Endothelial cell (in vitro differentiated cells): Measurements from ENCODE around the gene DPP10. TPM values are rescaled to one million over a fixed set of nuclear protein-coding genes. Genes with fewer than 3 reads are reported as not detected.

Experiments
- DNase-seq: peaks from one replicate; pipeline ENCODE4 v3.0.0; 2021; ENCODE audit warnings: low spot score
- H3K27ac Mint-ChIP-seq: one replicate; pipeline ENCODE4 v1.8.0; 2021; ENCODE audit warnings: mixed read lengths, inconsistent platforms; ENCODE audit not compliant: unreplicated experiment
- H3K27me3 Mint-ChIP-seq: one replicate; pipeline ENCODE4 v1.8.0; 2021; ENCODE audit warnings: mild to moderate bottlenecking, moderate library complexity, mixed read lengths, inconsistent platforms; ENCODE audit not compliant: unreplicated experiment
- H3K36me3 Mint-ChIP-seq: one replicate; pipeline ENCODE4 v1.8.0; 2021; ENCODE audit warnings: mild to moderate bottlenecking, low read depth, mixed read lengths, inconsistent platforms; ENCODE audit not compliant: unreplicated experiment
- H3K4me1 Mint-ChIP-seq: one replicate; pipeline ENCODE4 v1.8.0; 2021; ENCODE audit warnings: mild to moderate bottlenecking, mixed read lengths, inconsistent platforms; ENCODE audit not compliant: unreplicated experiment
- H3K4me3 Mint-ChIP-seq: one replicate; pipeline ENCODE4 v1.8.0; 2021; ENCODE audit warnings: mild to moderate bottlenecking, mixed read lengths, inconsistent platforms; ENCODE audit not compliant: unreplicated experiment
- H3K9me3 Mint-ChIP-seq: one replicate; pipeline ENCODE4 v1.8.0; 2021; ENCODE audit warnings: mixed read lengths, inconsistent platforms; ENCODE audit not compliant: unreplicated experiment
- total RNA-seq: library from RNA; stranded (reverse); fragmentation: NEBNext Ultra II Directional; extraction: Animal tissue kit (Norgen Biotek cat#: 25700); gene quantifications from one replicate; pipeline ENCODE4 v1.2.1, GENCODE V29; 2021; ENCODE audit not compliant: unreplicated experiment
- TF ChIP-seq, protein P1 (sequence below): fragments of 200-600 bp; sonication (generic); IDR thresholded peaks from one replicate; pipeline ENCODE4 v1.5.0; 2021; ENCODE audit warnings: antibody characterized with exemption; ENCODE audit not compliant: unreplicated experiment

Gene DPP10
- total RNA-seq, 1 donor from 2014 or later, result 3.3 TPM

GRCh38 chr2:114468343-114468742, 25.9 kb downstream of the DPP10 start:
- no peak for DNase-seq
- Mint-ChIP-seq H3K36me3 (no peaks in the 10 kb centered on the region), H3K4me3 (no peak overlapping the region), H3K4me1 (no peaks in the 10 kb centered on the region), H3K27ac (no peak overlapping the region), H3K27me3 (no peaks in the 10 kb centered on the region), H3K9me3 (no peaks in the 10 kb centered on the region)
- TF ChIP-seq, protein P1, sequence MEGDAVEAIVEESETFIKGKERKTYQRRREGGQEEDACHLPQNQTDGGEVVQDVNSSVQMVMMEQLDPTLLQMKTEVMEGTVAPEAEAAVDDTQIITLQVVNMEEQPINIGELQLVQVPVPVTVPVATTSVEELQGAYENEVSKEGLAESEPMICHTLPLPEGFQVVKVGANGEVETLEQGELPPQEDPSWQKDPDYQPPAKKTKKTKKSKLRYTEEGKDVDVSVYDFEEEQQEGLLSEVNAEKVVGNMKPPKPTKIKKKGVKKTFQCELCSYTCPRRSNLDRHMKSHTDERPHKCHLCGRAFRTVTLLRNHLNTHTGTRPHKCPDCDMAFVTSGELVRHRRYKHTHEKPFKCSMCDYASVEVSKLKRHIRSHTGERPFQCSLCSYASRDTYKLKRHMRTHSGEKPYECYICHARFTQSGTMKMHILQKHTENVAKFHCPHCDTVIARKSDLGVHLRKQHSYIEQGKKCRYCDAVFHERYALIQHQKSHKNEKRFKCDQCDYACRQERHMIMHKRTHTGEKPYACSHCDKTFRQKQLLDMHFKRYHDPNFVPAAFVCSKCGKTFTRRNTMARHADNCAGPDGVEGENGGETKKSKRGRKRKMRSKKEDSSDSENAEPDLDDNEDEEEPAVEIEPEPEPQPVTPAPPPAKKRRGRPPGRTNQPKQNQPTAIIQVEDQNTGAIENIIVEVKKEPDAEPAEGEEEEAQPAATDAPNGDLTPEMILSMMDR, result no peak

DNA sequence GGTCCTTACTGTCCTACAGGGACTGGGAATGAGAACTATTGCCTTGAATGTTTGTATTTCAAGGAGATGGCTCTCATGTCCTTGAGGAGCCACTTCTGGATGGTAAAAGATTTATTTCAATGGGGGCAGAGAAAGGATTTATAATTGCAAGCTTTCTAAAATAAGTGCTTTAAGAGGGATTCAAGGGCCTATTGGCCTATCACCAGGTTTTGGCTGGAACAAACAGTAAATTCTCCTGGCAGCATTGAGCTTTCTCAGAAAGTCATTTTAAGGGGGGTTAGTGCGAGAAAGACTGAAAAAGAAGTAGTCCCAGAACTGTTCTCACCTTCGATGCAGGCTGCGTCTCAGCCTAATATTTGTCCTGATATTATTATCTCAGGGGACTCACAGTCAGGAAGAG, 29.8 kb downstream of the DPP10 start:
- H3K27me3 Mint-ChIP-seq, result no peaks in the 10 kb centered on the region
- no peaks in the 10 kb centered on the region for H3K36me3 Mint-ChIP-seq
- H3K9me3 Mint-ChIP-seq, result no peaks in the 10 kb centered on the region
- no peak for DNase-seq
- H3K4me1 Mint-ChIP-seq, result no peaks in the 10 kb centered on the region
- H3K4me3 Mint-ChIP-seq, result no peak overlapping the region
- no peak overlapping the region for H3K27ac Mint-ChIP-seq
- TF ChIP-seq, protein P1, result no peak

DNA sequence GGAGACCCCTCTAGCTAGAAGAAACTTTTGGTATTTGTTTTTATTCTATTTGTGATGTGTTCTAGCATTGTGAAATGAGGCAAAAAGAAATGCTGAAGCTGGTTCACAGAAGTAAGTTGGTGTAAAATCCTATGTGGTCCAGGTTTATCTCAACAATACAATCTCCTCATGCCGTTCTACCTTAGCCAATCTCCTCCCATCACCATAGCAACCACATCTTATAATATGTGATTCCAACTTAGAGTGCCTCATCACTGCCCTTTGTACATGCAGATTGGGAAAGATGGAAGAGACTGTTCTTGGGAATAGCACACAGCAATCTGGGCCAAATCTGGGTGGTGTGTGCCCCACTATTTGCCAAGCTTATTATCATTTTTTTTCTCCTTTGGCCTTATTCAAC, 30.3 kb downstream of the DPP10 start:
- Mint-ChIP-seq H3K4me1 (no peaks in the 10 kb centered on the region), H3K27ac (no peak overlapping the region), H3K4me3 (no peak overlapping the region), H3K36me3 (no peaks in the 10 kb centered on the region), H3K9me3 (no peaks in the 10 kb centered on the region), H3K27me3 (no peaks in the 10 kb centered on the region)
- TF ChIP-seq, protein P1, result no peak
- no peak for DNase-seq

DNA sequence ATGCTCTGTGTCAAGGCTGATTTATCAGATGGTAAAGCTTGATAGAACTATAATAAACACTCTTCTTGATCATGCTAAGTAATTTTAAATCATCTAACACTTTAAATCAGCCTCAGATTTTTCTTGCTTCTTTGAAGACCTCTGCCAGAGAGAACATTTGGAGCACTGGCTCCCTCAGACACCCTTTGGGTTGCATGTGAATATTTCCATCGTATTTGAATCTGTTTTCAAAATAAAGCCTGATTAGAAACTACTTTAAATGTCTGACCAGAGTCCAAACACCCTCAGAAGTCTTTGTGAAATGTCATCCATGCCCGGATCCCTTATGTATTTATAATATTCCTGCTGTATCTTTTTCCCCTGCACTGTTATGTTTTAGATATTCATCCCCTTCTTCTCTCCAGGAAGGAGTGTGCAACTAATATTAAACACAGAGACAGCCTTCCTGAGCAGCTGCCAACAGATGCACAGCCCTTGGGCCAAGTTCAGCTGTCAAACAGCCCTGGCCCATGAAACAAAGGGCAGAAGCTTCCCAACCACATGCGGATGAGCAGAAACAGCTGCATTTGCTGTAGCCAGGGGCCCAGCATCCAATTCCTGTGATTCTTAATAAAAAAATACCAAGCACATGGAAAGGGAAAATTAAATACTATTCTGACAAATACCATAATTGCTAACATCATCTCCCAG, 46.5 kb downstream of the DPP10 start:
- no peak overlapping the region for H3K27ac Mint-ChIP-seq
- no peak for DNase-seq
- TF ChIP-seq, protein P1, result no peak
- H3K4me3 Mint-ChIP-seq, result no peak overlapping the region
- no peaks in the 10 kb centered on the region for H3K4me1 Mint-ChIP-seq
- H3K9me3 Mint-ChIP-seq, result no peaks in the 10 kb centered on the region
- no peaks in the 10 kb centered on the region for H3K27me3 Mint-ChIP-seq
- H3K36me3 Mint-ChIP-seq, result no peaks in the 10 kb centered on the region

DNA sequence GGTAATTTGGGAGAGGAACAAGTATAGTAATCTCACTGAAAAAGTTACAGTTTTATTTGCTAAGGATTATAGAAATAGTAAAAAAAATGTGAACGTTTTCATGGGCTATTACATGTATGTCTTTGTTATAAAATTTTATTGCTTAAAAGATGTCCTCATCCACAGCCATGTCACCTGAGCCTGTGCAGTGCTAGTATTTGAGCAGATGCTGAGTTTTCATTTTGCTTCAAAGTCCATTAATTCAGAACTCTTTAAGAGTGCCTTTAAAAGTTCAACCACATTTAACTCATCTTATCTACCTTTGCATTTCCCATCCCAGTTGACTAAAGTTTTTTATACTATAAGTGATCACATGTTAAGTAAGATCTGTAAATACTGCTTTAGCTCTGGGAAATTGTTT, 52.6 kb downstream of the DPP10 start:
- H3K36me3 Mint-ChIP-seq, result no peaks in the 10 kb centered on the region
- no peak for DNase-seq
- H3K9me3 Mint-ChIP-seq, result no peaks in the 10 kb centered on the region

More for the DNA sequence above, 52.6 kb downstream of the DPP10 start:
- H3K27me3 Mint-ChIP-seq, result no peaks in the 10 kb centered on the region
- TF ChIP-seq, protein P1, result no peak
- no peak overlapping the region for H3K27ac Mint-ChIP-seq
- no peaks in the 10 kb centered on the region for H3K4me1 Mint-ChIP-seq
- H3K4me3 Mint-ChIP-seq, result no peak overlapping the region
